ENCODE data around the gene ANKRD24. TPM values are rescaled to one million over a fixed set of nuclear protein-coding genes. Genes with fewer than 3 reads are reported as not detected.

Gene ANKRD24
- total and polyA plus RNA-seq, 2 experiments from 2014 or later, result 3.7 to 18.0 TPM

DNA sequence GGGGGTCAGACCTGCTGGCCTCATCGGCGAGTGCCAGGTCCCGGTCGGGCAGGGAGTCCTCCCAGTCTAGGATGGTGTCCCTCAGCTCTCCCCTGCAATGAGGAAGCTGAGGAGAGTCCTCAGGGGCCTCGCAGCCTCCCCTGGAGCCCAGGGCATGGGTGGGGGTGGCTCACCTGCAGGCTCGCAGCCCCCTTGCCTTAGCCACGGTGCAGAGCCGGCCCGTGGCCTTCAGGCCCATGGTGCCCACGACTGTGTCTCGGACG, 6.9 kb upstream of the ANKRD24 start:
- Mint-ChIP-seq H3K4me3 (no peak overlapping the region), H3K27ac (no peak overlapping the region), H3K36me3 (ENCODE audit: low read depth) (peaks cover 5% of the 10 kb centered on the region; the same call in 2 of the 3 replicates), H3K9me3 (no peaks in the 10 kb centered on the region), H3K27me3 (ENCODE audit: insufficient read depth, low read depth, poor library complexity) (peaks cover 17% of the 10 kb centered on the region), H3K4me1 (peaks cover 4% of the 10 kb centered on the region; the same call in 2 of the 3 replicates)
- Histone ChIP-seq H3F3A (replicated peaks; ENCODE audit: low read depth) (no peaks in the 10 kb centered on the region), H3K4me2 (no peak overlapping the region), H3K27ac (ENCODE audit: low read depth) (no peak overlapping the region), H4K20me1 (replicated peaks; ENCODE audit: insufficient read depth) (no peaks in the 10 kb centered on the region; the same call in 1 of the 2 replicates), H3K9me2 (ENCODE audit: insufficient read depth) (no peaks in the 10 kb centered on the region), H2AFZ (no peak overlapping the region), H3K4me1 (ENCODE audit: insufficient read depth) (no peaks in the 10 kb centered on the region), H3K27me3 (ENCODE audit: insufficient read depth) (peaks cover 8% of the 10 kb centered on the region; the same call in 1 of the 2 replicates), H3K4me3 (no peak overlapping the region), H3K36me3 (ENCODE audit: insufficient read depth) (no peaks in the 10 kb centered on the region), H3K79me2 (replicated peaks; ENCODE audit: insufficient read depth) (no peaks in the 10 kb centered on the region)
- no peak for TF ChIP-seq ZNF331 (CRISPR knock-in tag; IDR thresholded peaks at IDR 0.05; ENCODE audit: low read depth)
- TF ChIP-seq STAT1 (IDR thresholded peaks at IDR 0.05; ENCODE audit: unreplicated experiment), result no peak
- no peak for TF ChIP-seq EZH2 (IDR thresholded peaks at IDR 0.05; ENCODE audit: low read depth, unreplicated experiment)
- no peak for TF ChIP-seq JUNB (IDR thresholded peaks at IDR 0.05; ENCODE audit: unreplicated experiment)
- TF ChIP-seq NANOG (IDR thresholded peaks at IDR 0.05; ENCODE audit: borderline replicate concordance), result no peak
- TF ChIP-seq CREB1 (CRISPR knock-in tag; IDR thresholded peaks at IDR 0.05; ENCODE audit: low read depth), result no peak
- ATAC-seq (no peak), DNase-seq (ENCODE audit: low spot score) (no peak)

DNA sequence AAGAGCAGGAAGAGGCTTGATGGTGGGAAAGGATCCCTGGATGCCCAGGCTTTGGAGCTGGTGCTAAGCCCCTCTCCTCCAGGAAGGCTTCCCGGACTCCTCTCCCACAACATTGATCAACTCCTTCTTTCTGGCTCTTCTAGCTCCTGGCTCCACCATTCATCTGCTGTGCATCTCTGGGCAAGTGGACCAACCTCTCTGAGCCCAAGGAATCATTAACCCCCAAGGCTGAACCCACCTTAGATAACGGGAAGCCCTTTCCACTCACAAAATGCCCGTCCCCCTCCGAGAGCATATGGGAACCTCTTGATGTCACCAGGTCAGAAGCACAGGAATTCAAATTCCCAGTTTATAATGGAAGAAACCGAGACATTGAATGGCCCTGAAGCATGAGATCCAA, 5.3 kb upstream of the ANKRD24 start:
- Histone ChIP-seq H3K4me1 (ENCODE audit: insufficient read depth) (peaks cover 7% of the 10 kb centered on the region; the same call in 1 of the 2 replicates), H3K79me2 (replicated peaks; ENCODE audit: insufficient read depth) (no peaks in the 10 kb centered on the region; the same call in 1 of the 2 replicates), H3K4me3 (no peak overlapping the region), H2AFZ (no peak overlapping the region), H3F3A (replicated peaks; ENCODE audit: low read depth) (no peaks in the 10 kb centered on the region), H3K4me2 (no peak overlapping the region), H4K20me1 (replicated peaks; ENCODE audit: insufficient read depth) (no peaks in the 10 kb centered on the region; the same call in 1 of the 2 replicates), H3K36me3 (ENCODE audit: insufficient read depth) (no peaks in the 10 kb centered on the region), H3K9me2 (ENCODE audit: insufficient read depth) (no peaks in the 10 kb centered on the region), H3K27me3 (ENCODE audit: insufficient read depth) (peaks cover 5% of the 10 kb centered on the region; the same call in 1 of the 2 replicates), H3K27ac (ENCODE audit: low read depth) (no peak overlapping the region)
- DNase-seq (ENCODE audit: low spot score) (no peak), ATAC-seq (no peak)
- TF ChIP-seq EZH2 (IDR thresholded peaks at IDR 0.05; ENCODE audit: low read depth, unreplicated experiment) (no peak), ZNF331 (CRISPR knock-in tag; IDR thresholded peaks at IDR 0.05; ENCODE audit: low read depth) (no peak), POLR2AphosphoS5 (IDR thresholded peaks at IDR 0.05; ENCODE audit: low read depth) (no peak), EZH2phosphoT487 (IDR thresholded peaks at IDR 0.05; ENCODE audit: unreplicated experiment) (no peak), JUNB (IDR thresholded peaks at IDR 0.05; ENCODE audit: unreplicated experiment) (no peak)
- TF ChIP-seq, protein P1, sequence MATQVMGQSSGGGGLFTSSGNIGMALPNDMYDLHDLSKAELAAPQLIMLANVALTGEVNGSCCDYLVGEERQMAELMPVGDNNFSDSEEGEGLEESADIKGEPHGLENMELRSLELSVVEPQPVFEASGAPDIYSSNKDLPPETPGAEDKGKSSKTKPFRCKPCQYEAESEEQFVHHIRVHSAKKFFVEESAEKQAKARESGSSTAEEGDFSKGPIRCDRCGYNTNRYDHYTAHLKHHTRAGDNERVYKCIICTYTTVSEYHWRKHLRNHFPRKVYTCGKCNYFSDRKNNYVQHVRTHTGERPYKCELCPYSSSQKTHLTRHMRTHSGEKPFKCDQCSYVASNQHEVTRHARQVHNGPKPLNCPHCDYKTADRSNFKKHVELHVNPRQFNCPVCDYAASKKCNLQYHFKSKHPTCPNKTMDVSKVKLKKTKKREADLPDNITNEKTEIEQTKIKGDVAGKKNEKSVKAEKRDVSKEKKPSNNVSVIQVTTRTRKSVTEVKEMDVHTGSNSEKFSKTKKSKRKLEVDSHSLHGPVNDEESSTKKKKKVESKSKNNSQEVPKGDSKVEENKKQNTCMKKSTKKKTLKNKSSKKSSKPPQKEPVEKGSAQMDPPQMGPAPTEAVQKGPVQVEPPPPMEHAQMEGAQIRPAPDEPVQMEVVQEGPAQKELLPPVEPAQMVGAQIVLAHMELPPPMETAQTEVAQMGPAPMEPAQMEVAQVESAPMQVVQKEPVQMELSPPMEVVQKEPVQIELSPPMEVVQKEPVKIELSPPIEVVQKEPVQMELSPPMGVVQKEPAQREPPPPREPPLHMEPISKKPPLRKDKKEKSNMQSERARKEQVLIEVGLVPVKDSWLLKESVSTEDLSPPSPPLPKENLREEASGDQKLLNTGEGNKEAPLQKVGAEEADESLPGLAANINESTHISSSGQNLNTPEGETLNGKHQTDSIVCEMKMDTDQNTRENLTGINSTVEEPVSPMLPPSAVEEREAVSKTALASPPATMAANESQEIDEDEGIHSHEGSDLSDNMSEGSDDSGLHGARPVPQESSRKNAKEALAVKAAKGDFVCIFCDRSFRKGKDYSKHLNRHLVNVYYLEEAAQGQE (IDR thresholded peaks at IDR 0.05; ENCODE audit: unreplicated experiment), result no peak
- Mint-ChIP-seq H3K27me3 (ENCODE audit: insufficient read depth, low read depth, poor library complexity) (peaks cover 24% of the 10 kb centered on the region), H3K27ac (no peak overlapping the region), H3K4me3 (no peak overlapping the region), H3K36me3 (ENCODE audit: low read depth) (peaks cover 5% of the 10 kb centered on the region; the same call in 2 of the 3 replicates), H3K9me3 (no peaks in the 10 kb centered on the region), H3K4me1 (peaks cover 4% of the 10 kb centered on the region; the same call in 2 of the 3 replicates)
